Calu3 (cell line): ENCODE measurements around the gene DLX4. TPM values are rescaled to one million over a fixed set of nuclear protein-coding genes. Genes with fewer than 3 reads are reported as not detected.
A peak's percentile ranks its signal among the peaks of the same experiment; 100 is the strongest.

Experiments used
- Bru-seq: library from RNA; stranded (reverse); fragments of 400-500 nt; gene quantifications from one replicate; lab custom pipeline; 2021; lab: Mats Ljungman, UMichigan
- BruChase-seq, 2 experiments: library from RNA; stranded (reverse); fragments of 400-500 nt; gene quantifications; one replicate each; lab custom pipeline; 2021; lab: Mats Ljungman, UMichigan
- BruUV-seq: library from RNA; stranded (reverse); fragments of 400-500 nt; replicated peaks from 2 replicates; lab custom pipeline; 2021; lab: Mats Ljungman, UMichigan
- CTCF ChIA-PET: fragments of 300-600 bp; sonication (Branson Sonifier 250); formaldehyde crosslinking; loops from one replicate; lab custom pipeline; 2022; ENCODE audit warnings: antibody characterized with exemption; lab: Charles Lee
- DNase-seq: peaks from one replicate; pipeline ENCODE4 v3.0.0; 2022
- H3K27ac Mint-ChIP-seq: one replicate; pipeline ENCODE4 v1.8.0; 2022; ENCODE audit warnings: mixed read lengths; ENCODE audit not compliant: unreplicated experiment
- H3K27me3 Mint-ChIP-seq: one replicate; pipeline ENCODE4 v1.8.0; 2022; ENCODE audit warnings: mixed read lengths; ENCODE audit not compliant: unreplicated experiment
- H3K36me3 Mint-ChIP-seq: one replicate; pipeline ENCODE4 v1.8.0; 2022; ENCODE audit warnings: mild to moderate bottlenecking, moderate library complexity, mixed read lengths; ENCODE audit not compliant: insufficient read depth, unreplicated experiment
- H3K4me1 Mint-ChIP-seq: one replicate; pipeline ENCODE4 v1.8.0; 2022; ENCODE audit warnings: mild to moderate bottlenecking, low read depth, mixed read lengths; ENCODE audit not compliant: unreplicated experiment
- H3K4me3 Mint-ChIP-seq: one replicate; pipeline ENCODE4 v1.8.0; 2022; ENCODE audit warnings: mild to moderate bottlenecking, low read depth, moderate library complexity, mixed read lengths; ENCODE audit not compliant: unreplicated experiment
- H3K9me3 Mint-ChIP-seq: one replicate; pipeline ENCODE4 v1.8.0; 2022; ENCODE audit warnings: low read depth, mixed read lengths; ENCODE audit not compliant: unreplicated experiment
- intact Hi-C: fragments of 100-400 bp; cut with micrococcal nuclease; formaldehyde crosslinking; loops from one replicate; pipeline ENCODE4 v1.10.0; 2022; ENCODE audit not compliant: unreplicated experiment
- long read RNA-seq: library from polyadenylated mRNA; stranded (forward); transcript quantifications from one replicate; pipeline ENCODE4 v2.0.0, GENCODE V29; 2022
- total RNA-seq: library from RNA; stranded (reverse); gene quantifications from 2 replicates; pipeline ENCODE4 v1.2.3, GENCODE V29; 2022
- TF ChIP-seq, protein P1 (sequence below): fragments of 200-600 bp; IDR thresholded peaks from one replicate; pipeline ENCODE4 v1.8.0; 2022; ENCODE audit warnings: antibody characterized with exemption; ENCODE audit not compliant: unreplicated experiment

The DLX4 gene, protein sequence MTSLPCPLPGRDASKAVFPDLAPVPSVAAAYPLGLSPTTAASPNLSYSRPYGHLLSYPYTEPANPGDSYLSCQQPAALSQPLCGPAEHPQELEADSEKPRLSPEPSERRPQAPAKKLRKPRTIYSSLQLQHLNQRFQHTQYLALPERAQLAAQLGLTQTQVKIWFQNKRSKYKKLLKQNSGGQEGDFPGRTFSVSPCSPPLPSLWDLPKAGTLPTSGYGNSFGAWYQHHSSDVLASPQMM
- total RNA-seq (2.4 and 2.5 TPM in 2 replicates), Bru-seq, nascent RNA (percentile 23 among the genes with signal in this experiment), BruChase-seq, experiment 1, labeled RNA remaining after a 6-hour chase (percentile 37 among the genes with signal in this experiment), BruChase-seq, experiment 2, labeled RNA remaining after a 2-hour chase (percentile 34 among the genes with signal in this experiment)
- long read RNA-seq, partial matches to known transcripts = 0 of 3 reads
- long read RNA-seq, other reads (novel, unspliced or antisense) = 1 of 3 reads

DNA sequence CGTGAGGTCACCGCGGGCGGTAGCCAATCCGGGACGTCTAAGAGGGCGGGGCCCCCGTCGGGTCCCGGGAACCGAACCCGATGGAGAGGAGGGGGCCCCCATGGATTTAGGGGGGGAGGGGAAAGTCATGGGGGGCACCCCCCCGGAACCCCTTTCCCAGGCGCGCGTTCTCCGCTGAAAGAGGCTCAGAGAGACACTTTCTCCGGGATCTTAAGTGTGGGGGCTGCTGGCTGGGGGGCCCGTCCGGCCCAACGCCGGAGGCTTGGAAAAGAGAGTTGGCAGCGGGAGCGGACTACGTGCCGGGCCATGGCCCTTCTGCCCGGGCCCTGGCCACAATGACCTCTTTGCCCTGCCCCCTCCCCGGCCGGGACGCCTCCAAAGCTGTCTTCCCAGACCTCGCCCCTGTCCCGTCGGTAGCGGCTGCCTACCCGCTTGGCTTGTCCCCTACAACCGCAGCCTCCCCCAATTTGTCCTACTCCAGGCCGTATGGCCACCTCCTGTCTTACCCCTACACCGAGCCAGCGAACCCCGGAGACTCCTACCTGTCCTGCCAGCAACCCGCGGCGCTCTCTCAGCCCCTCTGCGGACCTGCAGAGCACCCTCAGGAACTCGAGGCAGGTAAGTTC, at the start of gene DLX4:
DLX4 (plus strand) TSS at position 57 of the 626 bp plus-strand sequence; CDS start at position 336, 279 bp downstream.
- BruUV-seq = no TSS peak
- Mint-ChIP-seq H3K27ac (peak within 1 kb of the TSS; percentile 46), H3K9me3 (no peaks in the 10 kb centered on the region), H3K27me3 (peaks cover 99% of the 10 kb centered on the region), H3K4me1 (peaks cover 29% of the 10 kb centered on the region), H3K36me3 (peaks cover 17% of the 10 kb centered on the region), H3K4me3 (peak within 1 kb of the TSS; percentile 90)
- intact Hi-C loops = no loop called here
- CTCF ChIA-PET = no interaction called here
- no peak for DNase-seq
- TF ChIP-seq, protein P1, sequence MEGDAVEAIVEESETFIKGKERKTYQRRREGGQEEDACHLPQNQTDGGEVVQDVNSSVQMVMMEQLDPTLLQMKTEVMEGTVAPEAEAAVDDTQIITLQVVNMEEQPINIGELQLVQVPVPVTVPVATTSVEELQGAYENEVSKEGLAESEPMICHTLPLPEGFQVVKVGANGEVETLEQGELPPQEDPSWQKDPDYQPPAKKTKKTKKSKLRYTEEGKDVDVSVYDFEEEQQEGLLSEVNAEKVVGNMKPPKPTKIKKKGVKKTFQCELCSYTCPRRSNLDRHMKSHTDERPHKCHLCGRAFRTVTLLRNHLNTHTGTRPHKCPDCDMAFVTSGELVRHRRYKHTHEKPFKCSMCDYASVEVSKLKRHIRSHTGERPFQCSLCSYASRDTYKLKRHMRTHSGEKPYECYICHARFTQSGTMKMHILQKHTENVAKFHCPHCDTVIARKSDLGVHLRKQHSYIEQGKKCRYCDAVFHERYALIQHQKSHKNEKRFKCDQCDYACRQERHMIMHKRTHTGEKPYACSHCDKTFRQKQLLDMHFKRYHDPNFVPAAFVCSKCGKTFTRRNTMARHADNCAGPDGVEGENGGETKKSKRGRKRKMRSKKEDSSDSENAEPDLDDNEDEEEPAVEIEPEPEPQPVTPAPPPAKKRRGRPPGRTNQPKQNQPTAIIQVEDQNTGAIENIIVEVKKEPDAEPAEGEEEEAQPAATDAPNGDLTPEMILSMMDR = no peak

DNA sequence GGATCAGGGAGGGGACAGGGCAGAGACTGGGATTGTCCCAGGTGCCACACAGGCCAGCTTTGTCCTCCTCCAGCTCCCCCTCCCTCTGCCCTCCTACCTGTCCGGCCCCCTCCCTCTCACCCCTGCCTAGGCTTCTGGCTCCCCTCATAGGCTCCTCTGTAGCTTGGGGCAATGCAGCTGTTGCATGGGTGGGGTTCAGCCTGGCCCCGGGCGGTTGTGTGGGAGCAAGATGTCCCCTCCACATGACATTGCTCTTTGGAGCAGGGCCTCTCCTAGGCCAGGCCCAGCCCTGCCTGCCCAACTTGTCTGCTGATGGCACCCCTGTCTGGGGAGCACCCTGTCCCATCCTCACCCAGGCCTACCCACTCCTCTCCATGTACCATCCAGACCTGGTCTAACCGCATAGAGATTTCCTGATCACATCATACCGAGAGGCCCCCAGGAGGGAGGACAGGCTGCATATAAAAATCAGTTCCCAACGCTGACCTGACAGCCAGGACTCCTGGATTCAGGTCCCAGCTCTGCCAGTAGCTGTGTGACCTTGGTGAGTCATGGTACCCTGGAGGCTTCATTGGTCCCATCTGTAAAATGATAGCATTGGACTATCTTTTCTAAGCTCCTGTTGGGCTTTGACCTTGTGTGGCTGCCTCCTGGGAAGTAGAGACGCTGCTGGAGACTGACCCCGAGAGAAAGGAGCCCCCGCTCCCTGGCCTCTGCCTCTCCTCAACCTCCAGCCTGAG, 48.8 kb upstream of the DLX4 start:
- no peaks in the 10 kb centered on the region for H3K36me3 Mint-ChIP-seq
- no TSS peak for BruUV-seq
- no peak overlapping the region for H3K27ac Mint-ChIP-seq
- TF ChIP-seq, protein P1 = no peak
- no peak overlapping the region for H3K4me3 Mint-ChIP-seq
- intact Hi-C loops = no loop called here
- DNase-seq = no peak
- peaks cover 3% of the 10 kb centered on the region for H3K4me1 Mint-ChIP-seq
- CTCF ChIA-PET = interaction anchor here (1.1 kb wide), 1 partner anchor 15 kb away, joined by 3 read pairs; no protein-coding TSS in a partner anchor
- H3K9me3 Mint-ChIP-seq = no peaks in the 10 kb centered on the region
- H3K27me3 Mint-ChIP-seq = peaks cover 74% of the 10 kb centered on the region

DNA sequence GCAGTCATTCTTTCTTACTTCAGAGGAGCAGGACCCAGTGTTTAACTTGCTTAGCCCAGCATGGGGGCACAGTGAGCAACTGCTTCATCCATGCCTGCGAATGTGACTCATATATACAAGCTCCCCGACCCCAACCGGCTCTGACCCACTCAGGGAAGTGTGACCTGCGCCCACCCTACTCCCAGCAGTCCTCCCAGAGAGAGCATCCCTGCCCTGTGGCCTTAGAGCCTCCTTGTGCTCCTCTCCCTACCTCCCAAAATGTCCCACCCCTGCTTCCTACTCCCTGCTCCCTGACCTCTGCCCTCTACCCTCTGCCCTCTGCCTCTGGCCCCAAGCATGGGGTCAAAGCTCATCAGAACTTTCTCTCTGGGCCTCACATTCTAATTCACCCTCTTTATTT, 46.9 kb upstream of the DLX4 start:
- H3K9me3 Mint-ChIP-seq = no peaks in the 10 kb centered on the region

More for the DNA sequence above, 46.9 kb upstream of the DLX4 start:
- BruUV-seq = no TSS peak
- Mint-ChIP-seq H3K27ac (no peak overlapping the region), H3K4me3 (no peak overlapping the region), H3K36me3 (no peaks in the 10 kb centered on the region), H3K27me3 (peaks cover 74% of the 10 kb centered on the region), H3K4me1 (no peaks in the 10 kb centered on the region)
- no peak for DNase-seq
- intact Hi-C loops = no loop called here
- TF ChIP-seq, protein P1 = no peak
- CTCF ChIA-PET = interaction anchor here (1.2 kb wide), 1 partner anchor 30 kb away, joined by 3 read pairs; no protein-coding TSS in a partner anchor
